ENCODE results near the gene BBX.
A peak's percentile ranks its signal among the peaks of the same experiment; 100 is the strongest.

BBX gene

DNA sequence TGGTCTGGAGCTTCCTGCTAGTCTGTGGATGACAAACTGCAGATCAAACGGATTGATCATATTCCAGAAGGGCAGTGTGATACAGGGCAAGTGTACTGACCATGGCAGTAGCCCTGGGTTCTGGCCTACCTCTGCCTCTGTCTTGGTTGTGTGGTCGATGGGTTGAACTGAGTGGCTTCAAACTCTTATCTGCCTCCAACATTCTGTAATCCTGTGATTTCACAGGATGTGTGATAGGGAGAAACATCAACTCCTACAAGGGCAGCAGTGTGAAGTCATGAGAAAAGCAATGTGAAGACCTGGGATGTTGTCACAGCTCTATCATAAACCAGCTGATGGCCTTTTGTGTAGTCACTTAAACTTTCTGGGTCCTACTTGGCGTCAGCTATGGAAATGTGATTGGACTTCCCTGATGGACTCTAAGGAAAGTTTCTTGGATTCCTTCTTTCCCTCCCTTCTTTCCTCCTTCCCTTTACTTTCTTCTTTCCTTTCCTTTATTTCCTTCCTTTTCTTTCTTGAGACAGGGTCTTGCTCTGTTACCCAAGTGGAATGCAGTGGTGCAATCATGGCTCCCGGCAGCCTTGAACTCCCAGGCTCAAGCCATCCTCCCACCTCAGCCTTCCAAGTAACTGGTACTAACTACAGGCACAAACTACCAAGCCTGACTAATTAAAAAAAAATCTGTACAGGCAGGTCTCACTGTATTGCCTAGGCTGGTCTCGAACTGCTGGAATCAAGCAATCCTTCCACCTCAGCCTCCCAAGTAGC, 114.8 kb downstream of the BBX start:
- DNase-seq (ENCODE audit: low spot score): no peak
- TF ChIP-seq, protein P1, sequence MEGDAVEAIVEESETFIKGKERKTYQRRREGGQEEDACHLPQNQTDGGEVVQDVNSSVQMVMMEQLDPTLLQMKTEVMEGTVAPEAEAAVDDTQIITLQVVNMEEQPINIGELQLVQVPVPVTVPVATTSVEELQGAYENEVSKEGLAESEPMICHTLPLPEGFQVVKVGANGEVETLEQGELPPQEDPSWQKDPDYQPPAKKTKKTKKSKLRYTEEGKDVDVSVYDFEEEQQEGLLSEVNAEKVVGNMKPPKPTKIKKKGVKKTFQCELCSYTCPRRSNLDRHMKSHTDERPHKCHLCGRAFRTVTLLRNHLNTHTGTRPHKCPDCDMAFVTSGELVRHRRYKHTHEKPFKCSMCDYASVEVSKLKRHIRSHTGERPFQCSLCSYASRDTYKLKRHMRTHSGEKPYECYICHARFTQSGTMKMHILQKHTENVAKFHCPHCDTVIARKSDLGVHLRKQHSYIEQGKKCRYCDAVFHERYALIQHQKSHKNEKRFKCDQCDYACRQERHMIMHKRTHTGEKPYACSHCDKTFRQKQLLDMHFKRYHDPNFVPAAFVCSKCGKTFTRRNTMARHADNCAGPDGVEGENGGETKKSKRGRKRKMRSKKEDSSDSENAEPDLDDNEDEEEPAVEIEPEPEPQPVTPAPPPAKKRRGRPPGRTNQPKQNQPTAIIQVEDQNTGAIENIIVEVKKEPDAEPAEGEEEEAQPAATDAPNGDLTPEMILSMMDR (IDR thresholded peaks at IDR 0.05; ENCODE audit: extremely low read depth, insufficient read depth, missing control alignments): no peak
- in situ Hi-C loops (cut with MboI; ENCODE audit: low pct_unique_long_range_greater_than_20kb, low sequenced_read_pairs, unreplicated experiment): no loop called here

DNA sequence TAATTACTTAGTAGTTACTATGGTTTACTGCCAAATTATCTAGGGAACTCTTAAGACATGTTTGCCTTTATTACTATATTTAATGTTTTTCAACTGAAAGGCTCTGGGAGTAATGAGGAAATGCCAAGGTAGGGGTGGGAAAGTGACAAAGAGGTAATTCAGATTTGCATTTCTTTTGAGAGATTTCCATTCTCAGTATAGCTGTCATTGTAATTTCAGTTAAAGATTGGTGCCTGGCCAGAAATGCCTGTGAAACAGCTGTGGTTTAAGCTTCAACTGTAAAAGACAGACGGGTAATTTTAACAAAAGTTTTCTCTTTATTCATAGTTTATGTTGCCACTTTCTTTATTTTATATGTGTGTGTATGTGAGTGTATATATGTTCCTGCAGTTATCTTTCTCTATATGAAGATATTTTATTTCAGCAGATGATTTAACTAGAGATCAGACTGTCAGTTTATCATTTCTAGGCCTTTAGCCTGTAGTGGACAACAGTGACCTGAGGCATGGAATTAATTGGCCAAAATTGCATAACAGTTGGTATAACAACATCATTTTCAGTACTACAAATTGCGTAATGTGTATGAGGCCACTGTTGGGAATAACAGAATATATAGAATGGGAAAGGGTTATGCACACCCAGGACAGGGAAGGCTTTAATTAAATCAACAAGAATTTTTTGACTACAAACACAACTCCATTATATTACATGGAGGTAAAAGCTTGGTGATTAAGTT, 119.0 kb downstream of the BBX start:
- no peak for DNase-seq (ENCODE audit: low spot score)
- TF ChIP-seq, protein P1 (IDR thresholded peaks at IDR 0.05; ENCODE audit: extremely low read depth, insufficient read depth, missing control alignments): no peak
- in situ Hi-C loops (cut with MboI; ENCODE audit: low pct_unique_long_range_greater_than_20kb, low sequenced_read_pairs, unreplicated experiment): no loop called here

DNA sequence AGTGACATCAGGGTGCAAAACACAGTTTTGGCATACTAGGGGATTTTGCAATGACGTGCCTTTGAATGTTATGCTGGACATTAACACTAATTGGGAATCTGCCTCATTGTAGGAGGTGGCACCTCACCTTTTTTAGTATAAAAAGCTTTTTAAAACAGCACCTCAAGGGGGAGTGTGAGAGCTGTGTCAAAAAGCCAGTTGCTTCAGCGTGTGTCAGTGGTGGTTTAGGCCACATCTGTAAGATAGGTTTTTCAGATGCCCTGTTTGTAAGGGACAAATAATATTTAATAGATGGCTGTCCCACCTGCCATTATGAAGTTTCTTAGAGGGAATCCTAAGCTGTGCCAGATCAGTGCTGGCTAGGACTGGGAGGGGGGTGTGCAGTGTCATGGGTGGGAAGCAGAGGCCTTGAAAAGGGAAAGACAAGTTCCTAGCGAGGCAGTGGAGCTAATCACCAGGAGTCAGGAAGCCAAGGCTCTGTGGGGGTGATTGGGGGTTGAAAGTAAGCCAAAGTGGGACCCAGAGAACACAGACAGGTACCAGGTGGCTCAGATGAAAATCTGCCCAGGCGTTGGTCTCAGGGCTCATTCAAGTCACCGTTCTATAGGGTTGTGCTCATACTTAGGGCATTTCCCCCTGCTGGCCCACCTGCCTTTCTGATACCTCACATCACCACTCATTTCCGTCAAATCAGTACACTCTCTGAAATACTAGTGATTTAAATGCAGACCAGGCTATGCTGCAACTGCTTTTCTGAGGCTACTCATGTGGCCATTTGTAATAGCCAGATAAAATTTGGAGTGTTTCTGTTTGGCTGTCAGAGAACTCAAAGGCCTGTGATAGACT, 120.5 kb downstream of the BBX start:
- in situ Hi-C loops (cut with MboI; ENCODE audit: low pct_unique_long_range_greater_than_20kb, low sequenced_read_pairs, unreplicated experiment): no loop called here
- no peak for DNase-seq (ENCODE audit: low spot score)
- TF ChIP-seq, protein P1 (IDR thresholded peaks at IDR 0.05; ENCODE audit: extremely low read depth, insufficient read depth, missing control alignments): peak; percentile 50

DNA sequence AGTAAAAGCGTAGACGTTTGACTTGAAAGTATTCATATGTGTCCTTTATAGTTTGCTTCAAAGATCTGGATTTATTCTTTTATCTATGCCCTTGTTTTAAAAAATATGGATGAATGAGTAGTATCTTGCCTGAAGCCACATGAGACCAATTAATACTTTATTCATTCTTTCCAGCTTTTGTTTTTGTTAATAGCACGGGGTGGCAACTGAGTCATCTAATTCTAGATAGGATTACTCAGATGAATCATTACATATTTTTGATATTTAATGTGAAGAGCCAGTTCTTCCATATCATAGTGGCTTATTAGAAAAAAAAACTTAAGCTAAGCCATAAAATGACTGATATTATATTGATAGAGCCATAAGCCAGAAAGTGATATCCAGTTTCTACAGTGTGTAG, 121.9 kb downstream of the BBX start:
- TF ChIP-seq, protein P1 (IDR thresholded peaks at IDR 0.05; ENCODE audit: extremely low read depth, insufficient read depth, missing control alignments): no peak
- DNase-seq (ENCODE audit: low spot score): no peak
- in situ Hi-C loops (cut with MboI; ENCODE audit: low pct_unique_long_range_greater_than_20kb, low sequenced_read_pairs, unreplicated experiment): no loop called here

DNA sequence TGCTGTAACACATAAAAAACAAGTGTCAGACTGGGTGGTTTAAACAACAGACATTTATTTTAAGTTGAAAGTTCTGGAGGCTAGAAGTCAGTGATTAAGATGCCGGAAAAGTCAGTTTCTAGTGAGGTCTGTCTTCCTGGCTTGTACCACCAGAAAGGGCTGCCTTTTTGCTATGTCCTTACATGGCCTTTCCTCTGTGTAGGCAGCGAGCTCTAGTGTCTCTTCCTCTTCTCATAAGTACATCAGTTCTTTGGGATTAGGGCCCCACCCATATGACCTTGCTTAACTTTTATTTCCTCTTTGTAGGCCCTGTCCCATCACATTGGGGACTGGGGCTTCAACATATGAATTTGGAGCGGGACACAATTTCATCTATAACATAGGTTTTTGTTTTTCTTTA, 128.0 kb downstream of the BBX start:
- in situ Hi-C loops (cut with MboI; ENCODE audit: low pct_unique_long_range_greater_than_20kb, low sequenced_read_pairs, unreplicated experiment): no loop called here
- no peak for DNase-seq (ENCODE audit: low spot score)
- TF ChIP-seq, protein P1 (IDR thresholded peaks at IDR 0.05; ENCODE audit: extremely low read depth, insufficient read depth, missing control alignments): no peak

DNA sequence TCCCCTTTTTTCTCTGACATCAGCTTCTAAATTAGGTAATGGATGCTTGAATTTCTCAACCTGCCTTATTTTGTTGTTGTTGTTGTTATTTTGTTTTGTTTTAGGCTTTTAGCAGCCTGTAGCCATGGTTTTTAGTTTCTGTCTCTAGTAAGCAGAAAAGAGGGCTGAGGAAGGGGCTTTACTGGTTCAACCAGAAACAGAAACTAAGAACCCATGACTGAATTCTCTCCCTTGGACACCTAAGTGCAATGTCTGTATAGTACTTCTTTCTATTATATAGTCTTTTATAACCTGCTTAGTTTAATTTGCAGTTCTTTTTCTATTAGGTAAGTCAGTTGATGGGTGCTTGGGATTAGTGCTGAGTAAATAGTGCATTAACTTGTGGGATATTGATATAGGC, 129.0 kb downstream of the BBX start:
- no peak for DNase-seq (ENCODE audit: low spot score)
- in situ Hi-C loops (cut with MboI; ENCODE audit: low pct_unique_long_range_greater_than_20kb, low sequenced_read_pairs, unreplicated experiment): no loop called here
- TF ChIP-seq, protein P1 (IDR thresholded peaks at IDR 0.05; ENCODE audit: extremely low read depth, insufficient read depth, missing control alignments): no peak
